H1 (cell line): ENCODE data around the gene OGFOD3. TPM values are rescaled to one million over a fixed set of nuclear protein-coding genes. Genes with fewer than 3 reads are reported as not detected.
"Not testable (repeated sequence)": the region's sequence is repeated elsewhere in the genome, so short reads cannot be mapped to it uniquely, and the experiment has no call there.

Source experiments
- CTCF ChIA-PET: fragments of 300-600 bp; sonication (Branson Sonifier 250); formaldehyde crosslinking; loops from one replicate; lab custom pipeline; 2021; ENCODE audit not compliant: partially characterized antibody; lab: Charles Lee
- POLR2A ChIA-PET: fragments of 300-600 bp; sonication (Branson Sonifier 250); formaldehyde crosslinking; loops from one replicate; lab custom pipeline; 2021; ENCODE audit warnings: inconsistent platforms; ENCODE audit not compliant: partially characterized antibody; lab: Charles Lee
- DNase-seq, 2 experiments: peaks; one replicate each; pipeline versions ENCODE4 v3.0.0 to v3.0.0-alpha.2; 2010 to 2022; ENCODE audit warnings: low spot score in 2 of 2, low read depth in 1 of 2, mixed read lengths in 1 of 2
- FAIRE-seq: peaks from 2 replicates; lab custom pipeline; 2011; peaks lifted over from hg19 to GRCh38; lab: Jason Lieb, UNC
- H2AFZ ChIP-seq: 2 replicates; pipeline ENCODE4 v1.8.1; 2012; ENCODE audit warnings: low read length, inconsistent platforms
- H2AK5ac ChIP-seq: 2 replicates; pipeline ENCODE4 v1.6.1; 2013; ENCODE audit warnings: low read depth, low read length
- H2BK120ac ChIP-seq: replicated peaks from 2 replicates; pipeline ENCODE3; 2013; ENCODE audit warnings: low read depth, low read length, inconsistent platforms
- H2BK12ac ChIP-seq: 2 replicates; pipeline ENCODE4 v1.6.1; 2013; ENCODE audit warnings: low read depth, low read length
- H2BK15ac ChIP-seq: 2 replicates; pipeline ENCODE4 v1.6.1; 2013; ENCODE audit warnings: low read length
- H2BK20ac ChIP-seq: 2 replicates; pipeline ENCODE4 v1.6.1; 2013; ENCODE audit warnings: low read length
- H2BK5ac ChIP-seq: 2 replicates; pipeline ENCODE4 v1.6.1; 2013; ENCODE audit warnings: low read depth, low read length
- H3K14ac ChIP-seq: 2 replicates; pipeline ENCODE4 v1.6.1; 2013; ENCODE audit warnings: inconsistent platforms; ENCODE audit not compliant: insufficient read length
- H3K18ac ChIP-seq: 2 replicates; pipeline ENCODE4 v1.6.1; 2013; ENCODE audit warnings: low read length; ENCODE audit errors: extremely low read depth
- H3K23ac ChIP-seq: 2 replicates; pipeline ENCODE4 v1.6.1; 2013; ENCODE audit warnings: inconsistent platforms; ENCODE audit not compliant: insufficient read length
- H3K23me2 ChIP-seq: 2 replicates; pipeline ENCODE4 v1.6.1; 2013; ENCODE audit warnings: low read depth, low read length
- H3K27ac ChIP-seq: 2 replicates; pipeline ENCODE4 v1.6.1; 2011; ENCODE audit warnings: low read depth, low read length, inconsistent platforms
- H3K27me3 ChIP-seq, 4 experiments: replicated peaks in 1 of 4; 1 replicate in 1 of 4; 2 replicates in 3 of 4; pipeline versions ENCODE4 v1.6.1 to v1.8.1; 2011 to 2013; ENCODE audit warnings: low read length in 3 of 4, mild to moderate bottlenecking in 3 of 4, inconsistent platforms in 2 of 4, mixed read lengths in 2 of 4, moderate library complexity in 1 of 4; ENCODE audit not compliant: control insufficient read depth in 3 of 4, insufficient read depth in 3 of 4; ENCODE audit errors: extremely low read depth in 1 of 4
- H3K36me3 ChIP-seq, 4 experiments: 2 replicates each; pipeline versions ENCODE4 v1.6.1 to v1.8.1; 2011 to 2013; ENCODE audit warnings: mild to moderate bottlenecking in 4 of 4, low read length in 3 of 4, moderate library complexity in 2 of 4, control low read depth in 1 of 4, inconsistent platforms in 1 of 4; ENCODE audit not compliant: insufficient read depth in 4 of 4, control insufficient read depth in 2 of 4
- H3K4ac ChIP-seq: replicated peaks from 2 replicates; pipeline ENCODE3; 2013; ENCODE audit warnings: low read length, low read depth, mixed read lengths, inconsistent platforms; ENCODE audit not compliant: insufficient read length
- H3K4me1 ChIP-seq, 4 experiments: replicated peaks in 1 of 4; 1 replicate in 1 of 4; 2 replicates in 3 of 4; pipeline versions ENCODE4 v1.6.1 to v1.8.1; 2011 to 2013; ENCODE audit warnings: low read length in 3 of 4, inconsistent platforms in 2 of 4, mixed read lengths in 1 of 4; ENCODE audit not compliant: insufficient read depth in 4 of 4, control insufficient read depth in 3 of 4
- H3K4me2 ChIP-seq, 2 experiments: 2 replicates each; pipeline versions ENCODE4 v1.6.1 to v1.8.1; 2011 to 2013; ENCODE audit warnings: low read depth in 2 of 2, low read length in 2 of 2, control low read depth in 1 of 2, inconsistent platforms in 1 of 2, mild to moderate bottlenecking in 1 of 2; ENCODE audit not compliant: insufficient read depth in 1 of 2
- H3K4me3 ChIP-seq, 4 experiments: fragments of 200-600, 300-600 bp in 1 of 4; sonication (generic), shearing (Covaris generic), sonication (Bioruptor Twin) in 1 of 4; 2 replicates each; pipeline versions ENCODE4 v1.5.1 to v1.8.1; 2011 to 2016; ENCODE audit warnings: low read length in 4 of 4, low read depth in 3 of 4, control low read depth in 2 of 4, inconsistent platforms in 2 of 4, mild to moderate bottlenecking in 2 of 4, mixed read lengths in 1 of 4, moderate library complexity in 1 of 4; ENCODE audit not compliant: insufficient read depth in 2 of 4; ENCODE audit errors: extremely low read depth in 1 of 4
- H3K56ac ChIP-seq: replicated peaks from 2 replicates; pipeline ENCODE3; 2013; ENCODE audit warnings: low read depth, mild to moderate bottlenecking, mixed read lengths, low read length, inconsistent platforms; ENCODE audit not compliant: insufficient read length
- H3K79me1 ChIP-seq: 2 replicates; pipeline ENCODE4 v1.6.1; 2013; ENCODE audit warnings: low read depth, low read length, control low read depth
- H3K79me2 ChIP-seq, 2 experiments: 2 replicates each; pipeline versions ENCODE4 v1.6.1 to v1.8.1; 2012 to 2013; ENCODE audit warnings: low read length in 2 of 2, mild to moderate bottlenecking in 2 of 2, inconsistent platforms in 1 of 2; ENCODE audit not compliant: insufficient read depth in 2 of 2, control insufficient read depth in 1 of 2
- H3K9ac ChIP-seq, 4 experiments: replicated peaks in 1 of 4; 1 replicate in 1 of 4; 2 replicates in 3 of 4; pipeline versions ENCODE4 v1.6.1 to v1.8.1; 2011 to 2013; ENCODE audit warnings: low read depth in 3 of 4, low read length in 3 of 4, control low read depth in 2 of 4, mild to moderate bottlenecking in 2 of 4, moderate library complexity in 2 of 4, inconsistent platforms in 1 of 4; ENCODE audit errors: extremely low read depth in 1 of 4
- H3K9me3 ChIP-seq, 2 experiments: 2 replicates each; pipeline versions ENCODE4 v1.6.1 to v1.8.1; 2012 to 2013; ENCODE audit warnings: mild to moderate bottlenecking in 2 of 2, moderate library complexity in 2 of 2, control low read depth in 1 of 2, inconsistent platforms in 1 of 2, low read depth in 1 of 2, low read length in 1 of 2, mixed read lengths in 1 of 2; ENCODE audit not compliant: insufficient read depth in 2 of 2
- H4K20me1 ChIP-seq, 2 experiments: replicated peaks in 1 of 2; 2 replicates each; pipeline versions ENCODE3 to v1.8.1; 2011 to 2013; ENCODE audit warnings: inconsistent platforms in 2 of 2, low read length in 2 of 2, mild to moderate bottlenecking in 1 of 2; ENCODE audit not compliant: insufficient read depth in 2 of 2, control insufficient read depth in 1 of 2
- H4K5ac ChIP-seq: 2 replicates; pipeline ENCODE4 v1.6.1; 2013; ENCODE audit warnings: low read length, low read depth, mixed read lengths, inconsistent platforms; ENCODE audit not compliant: insufficient read length
- H4K8ac ChIP-seq: 2 replicates; pipeline ENCODE4 v1.8.0; 2013; ENCODE audit warnings: mild to moderate bottlenecking, moderate library complexity, low read length, inconsistent platforms; ENCODE audit not compliant: insufficient read depth; ENCODE audit errors: extremely low read depth
- H4K91ac ChIP-seq: replicated peaks from 2 replicates; pipeline ENCODE3; 2013; ENCODE audit warnings: low read length, mixed read lengths, inconsistent platforms; ENCODE audit not compliant: insufficient read length
- WGBS, 2 experiments: shearing (Covaris generic) in 1 of 2; methylation state at CpG; one replicate each; pipeline versions ENCODE4 v1.1.6 to v1.1.7; 2013 to 2015; ENCODE audit warnings: low lambda C conversion rate in 2 of 2, mixed read lengths in 2 of 2, inconsistent platforms in 1 of 2, low coverage in 1 of 2, missing lambda C conversion rate in 1 of 2; ENCODE audit not compliant: insufficient replicate concordance in 2 of 2, insufficient coverage in 1 of 2, insufficient read length in 1 of 2; ENCODE audit errors: extremely low coverage in 1 of 2, missing lambda C conversion rate in 1 of 2; 5-methylcytosine and 5-hydroxymethylcytosine counted together
- polyA plus RNA-seq, 7 experiments: library from polyadenylated mRNA; depleted of rRNA in 3 of 7; stranded (reverse) in 5 of 7; unstranded in 2 of 7; fragments of >200 nt in 5 of 7; fragments of 200-250 nt in 2 of 7; gene quantifications; 1 replicate in 5 of 7; 2 replicates in 1 of 7; 4 replicates in 1 of 7; pipeline versions ENCODE4 v1.2.1 to v1.2.3, GENCODE V29; 2011 to 2013; ENCODE audit warnings: missing spikeins in 2 of 7, mixed read lengths in 2 of 7
- total RNA-seq: library from RNA; stranded (reverse); fragmentation: NEBNext Ultra II Directional; extraction: Animal tissue kit (Norgen Biotek cat#: 25700); gene quantifications from 2 replicates; pipeline ENCODE4 v1.2.1, GENCODE V29; 2021

OGFOD3 gene
- total and polyA plus RNA-seq, 2 of the 8 experiments (the other 6 are each of a cell fraction or from before 2014, with no cell fraction given) = 21.1 to 21.8 TPM

DNA sequence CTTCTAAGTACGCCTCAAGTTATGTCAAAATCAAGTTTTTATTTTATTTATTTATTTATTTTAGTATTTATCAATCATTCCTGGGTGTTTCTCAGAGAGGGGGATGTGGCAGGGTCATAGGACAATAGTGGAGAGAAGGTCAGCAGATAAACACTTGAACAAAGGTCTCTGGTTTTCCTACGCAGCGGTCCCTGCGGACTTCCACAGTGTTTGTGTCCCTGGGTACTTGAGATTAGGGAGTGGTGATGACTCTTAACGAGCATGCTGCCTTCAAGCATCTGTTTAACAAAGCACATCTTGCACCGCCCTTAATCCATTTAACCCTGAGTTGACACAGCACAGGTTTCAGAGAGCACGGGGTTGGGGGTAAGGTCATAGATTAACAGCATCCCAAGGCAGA lies 34.8 kb upstream of the OGFOD3 start:
- H4K20me1 ChIP-seq, H3K9ac ChIP-seq, H2BK12ac ChIP-seq, H3K4me2 ChIP-seq, CTCF ChIA-PET, H2BK15ac ChIP-seq, H3K36me3 ChIP-seq, H4K5ac ChIP-seq, H2BK20ac ChIP-seq, H2AFZ ChIP-seq, DNase-seq, H3K56ac ChIP-seq, H3K27me3 ChIP-seq, H4K91ac ChIP-seq, H3K4ac ChIP-seq, H2AK5ac ChIP-seq, H2BK5ac ChIP-seq, H2BK120ac ChIP-seq, H3K4me3 ChIP-seq, FAIRE-seq, H4K8ac ChIP-seq, H3K79me2 ChIP-seq, H3K79me1 ChIP-seq, H3K18ac ChIP-seq, H3K23me2 ChIP-seq, H3K27ac ChIP-seq, H3K14ac ChIP-seq, H3K23ac ChIP-seq: not testable (repeated sequence)
- H3K9me3 ChIP-seq = peaks cover 2 to 10% of the 10 kb centered on the region in 2 experiments; a peak in 3 of 4 replicates
- WGBS, 2 experiments = 82% methylated on average over 7 of the region's 7 CpGs; no CpG with 5 or more reads in 1 of the 2 experiments
- H3K4me1 ChIP-seq = peaks cover 0 to 14% (median 5%) of the 10 kb centered on the region in 4 experiments; a peak in 6 of 7 replicates
- POLR2A ChIA-PET = interaction anchor here (0.7 kb wide), 1 partner anchor 284 kb away, joined by 3 read pairs; no protein-coding TSS in a partner anchor
